Central memory CD8-positive, alpha-beta T cell (primary cell): ENCODE data around the gene DIPK1A.

Source experiments
- ATAC-seq: fragments of 150-1000 bp; cut with Tn5 transposase; replicated peaks from 2 replicates; pipeline ENCODE4 v1.10.0; 2022; ENCODE audit warnings: mild to moderate bottlenecking, moderate FRiP score, moderate number of reproducible peaks; ENCODE audit not compliant: poor library complexity, severe bottlenecking; ENCODE audit errors: extremely low read depth
- DNase-seq, 2 donors: peaks; one replicate each; pipeline ENCODE4 v3.0.0; 2021; ENCODE audit warnings: low spot score in 2 of 2
- H3K27ac Mint-ChIP-seq: one replicate; pipeline ENCODE4 v1.8.0; 2022; ENCODE audit warnings: low read depth, mild to moderate bottlenecking, moderate library complexity, mixed read lengths
- H3K27me3 Mint-ChIP-seq: one replicate; pipeline ENCODE4 v1.8.0; 2022; ENCODE audit warnings: mixed read lengths
- H3K36me3 Mint-ChIP-seq: one replicate; pipeline ENCODE4 v1.8.0; 2022; ENCODE audit warnings: mild to moderate bottlenecking, moderate library complexity, mixed read lengths; ENCODE audit not compliant: insufficient read depth
- H3K4me1 Mint-ChIP-seq: one replicate; pipeline ENCODE4 v1.8.0; 2022; ENCODE audit warnings: mixed read lengths
- H3K4me3 Mint-ChIP-seq: one replicate; pipeline ENCODE4 v1.8.0; 2022; ENCODE audit warnings: mild to moderate bottlenecking, moderate library complexity, mixed read lengths
- H3K9me3 Mint-ChIP-seq: one replicate; pipeline ENCODE4 v1.8.0; 2022; ENCODE audit warnings: mixed read lengths

Gene DIPK1A

GRCh38 chr1:92961131-92961895 is at the start of gene DIPK1A:
Gene DIPK1A, minus strand, starts transcription at chr1:92961462. Its CDS starts 33 bp downstream, at chr1:92961429.
- Mint-ChIP-seq H3K27me3 (no peaks in the 10 kb centered on the region), H3K4me3 (peak within 1 kb of the TSS; percentile 94), H3K9me3 (no peaks in the 10 kb centered on the region), H3K36me3 (peaks cover 16% of the 10 kb centered on the region), H3K4me1 (peaks cover 36% of the 10 kb centered on the region), H3K27ac (peak within 1 kb of the TSS; percentile 96)
- ATAC-seq: peak; percentile 36
- peak; percentile 61 to 73 for DNase-seq

DNA sequence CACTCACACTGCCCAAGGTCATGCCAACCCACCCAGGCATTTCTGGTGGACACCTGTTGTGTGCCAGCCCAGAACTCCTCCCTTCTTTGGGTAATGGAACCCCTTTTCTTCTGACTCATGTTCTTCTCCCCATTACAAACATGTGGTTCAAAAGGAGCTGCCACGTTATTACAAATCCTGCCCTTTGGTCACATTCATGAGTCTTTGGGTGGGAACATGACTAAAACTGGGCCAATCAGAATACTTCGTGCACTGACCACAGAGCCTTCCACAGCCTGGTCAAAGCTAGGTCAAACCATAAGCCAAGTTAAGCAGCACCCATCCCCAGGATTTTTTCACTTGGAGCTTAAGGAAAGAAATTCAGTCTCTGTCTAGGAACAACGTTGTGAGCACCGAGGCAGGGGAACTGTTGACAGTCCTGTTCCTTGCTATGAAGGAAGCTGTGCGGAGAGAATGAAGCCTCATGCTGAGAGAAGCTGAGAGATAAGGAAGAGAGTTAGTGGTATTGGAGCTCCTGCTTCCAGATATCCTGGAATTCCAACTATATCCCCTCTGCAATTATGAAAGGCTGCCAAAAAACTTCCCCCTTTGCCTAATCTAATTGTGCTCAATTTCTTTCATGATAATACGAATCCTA is 46.8 kb upstream of the DIPK1A start:
- H3K36me3 Mint-ChIP-seq: peaks cover 2% of the 10 kb centered on the region
- H3K4me1 Mint-ChIP-seq: peaks cover 9% of the 10 kb centered on the region
- no peaks in the 10 kb centered on the region for H3K9me3 Mint-ChIP-seq
- H3K27ac Mint-ChIP-seq: no peak overlapping the region
- DNase-seq: no peak
- H3K27me3 Mint-ChIP-seq: peaks cover 49% of the 10 kb centered on the region
- ATAC-seq: no peak
- H3K4me3 Mint-ChIP-seq: no peak overlapping the region

GRCh38 chr1:93005252-93005598 is 44.0 kb upstream of the DIPK1A start:
- H3K27me3 Mint-ChIP-seq: peaks cover 56% of the 10 kb centered on the region
- ATAC-seq: no peak
- no peak overlapping the region for H3K27ac Mint-ChIP-seq

GRCh38 chr1:93004566-93005251 is 43.4 kb upstream of the DIPK1A start:
- Mint-ChIP-seq H3K27me3 (peaks cover 56% of the 10 kb centered on the region), H3K4me1 (peaks cover 9% of the 10 kb centered on the region), H3K4me3 (no peak overlapping the region), H3K9me3 (no peaks in the 10 kb centered on the region), H3K36me3 (peaks cover 2% of the 10 kb centered on the region), H3K27ac (no peak overlapping the region)
- DNase-seq (no peak), ATAC-seq (no peak)

More at GRCh38 chr1:93005252-93005598, 44.0 kb upstream of the DIPK1A start:
- no peaks in the 10 kb centered on the region for H3K9me3 Mint-ChIP-seq
- no peak for DNase-seq
- H3K36me3 Mint-ChIP-seq: peaks cover 2% of the 10 kb centered on the region
- H3K4me1 Mint-ChIP-seq: peaks cover 9% of the 10 kb centered on the region
- H3K4me3 Mint-ChIP-seq: no peak overlapping the region

- DNase-seq: no peak
- H3K27ac Mint-ChIP-seq: no peak overlapping the region
- H3K36me3 Mint-ChIP-seq: peaks cover 2% of the 10 kb centered on the region
- H3K4me3 Mint-ChIP-seq: no peak overlapping the region
- H3K27me3 Mint-ChIP-seq: peaks cover 56% of the 10 kb centered on the region
- H3K9me3 Mint-ChIP-seq: no peaks in the 10 kb centered on the region
- H3K4me1 Mint-ChIP-seq: peaks cover 9% of the 10 kb centered on the region
- ATAC-seq: no peak
These were observed 42.7 kb upstream of the DIPK1A start for GRCh38 chr1:93003981-93004380.

DNA sequence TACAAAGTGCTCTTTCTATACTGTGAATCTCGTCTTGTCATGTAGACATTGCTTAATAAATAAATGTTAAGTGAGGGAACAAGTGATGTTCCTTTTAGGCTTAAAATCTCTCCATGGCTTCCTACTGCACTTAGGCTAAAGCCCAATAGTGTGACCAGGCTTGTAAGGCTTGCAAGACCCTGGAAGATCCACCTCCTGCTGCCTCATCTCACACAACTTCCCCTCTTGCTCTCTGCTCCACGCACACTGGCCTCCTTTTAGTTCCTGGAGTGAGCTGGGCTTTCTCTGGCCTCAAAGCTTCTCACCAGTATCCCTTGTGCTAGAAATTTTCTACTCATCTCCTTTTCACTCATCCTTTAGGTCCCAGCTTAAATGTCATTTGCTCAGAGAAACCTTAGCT is 41.5 kb upstream of the DIPK1A start:
- Mint-ChIP-seq H3K4me3 (no peak overlapping the region), H3K4me1 (peaks cover 9% of the 10 kb centered on the region), H3K36me3 (peaks cover 2% of the 10 kb centered on the region), H3K9me3 (no peaks in the 10 kb centered on the region), H3K27ac (no peak overlapping the region), H3K27me3 (peaks cover 45% of the 10 kb centered on the region)
- DNase-seq (no peak), ATAC-seq (no peak)

DNA sequence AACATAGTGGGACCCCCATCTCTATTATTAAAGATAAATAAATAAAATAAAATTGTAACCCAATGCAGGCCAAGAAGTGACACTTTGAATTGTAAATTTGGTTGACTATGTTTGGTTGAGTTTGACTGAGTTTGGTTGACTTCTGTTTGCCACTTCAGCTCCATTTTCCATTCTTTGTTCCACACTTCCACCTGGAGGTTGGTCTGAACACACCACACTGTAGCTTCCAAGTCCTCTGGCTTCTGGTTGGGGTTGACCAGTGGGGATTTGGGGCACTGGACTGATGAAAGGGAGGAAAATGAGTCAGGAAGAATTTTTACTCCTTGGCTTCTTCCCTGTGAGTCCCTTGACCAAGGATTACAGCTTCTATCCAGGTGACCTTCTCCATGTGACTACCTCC is 40.6 kb upstream of the DIPK1A start:
- ATAC-seq: no peak
- DNase-seq: no peak
- no peak overlapping the region for H3K27ac Mint-ChIP-seq
- H3K36me3 Mint-ChIP-seq: peaks cover 2% of the 10 kb centered on the region
- peaks cover 9% of the 10 kb centered on the region for H3K4me1 Mint-ChIP-seq
- H3K4me3 Mint-ChIP-seq: no peak overlapping the region
- peaks cover 38% of the 10 kb centered on the region for H3K27me3 Mint-ChIP-seq
- H3K9me3 Mint-ChIP-seq: no peaks in the 10 kb centered on the region

DNA sequence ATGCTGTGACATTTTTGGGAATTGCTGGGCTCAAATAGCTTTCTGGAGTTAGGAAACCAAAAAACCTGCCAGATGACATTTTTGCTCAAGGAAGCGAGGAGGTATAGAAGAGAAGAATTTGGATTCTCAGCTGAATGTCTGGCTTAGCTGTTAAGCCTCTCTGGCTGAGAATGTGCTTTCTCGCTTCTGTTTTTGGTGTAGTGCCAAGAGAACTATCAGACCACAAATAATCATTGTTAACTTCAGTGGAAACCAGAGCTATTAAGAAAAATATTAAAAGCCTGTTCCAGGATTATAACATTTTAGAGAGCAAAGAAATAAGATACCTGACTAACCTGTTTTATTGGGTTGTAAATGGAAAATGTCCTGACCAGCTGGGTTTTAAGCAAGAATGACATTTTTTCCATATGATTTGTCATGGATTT is 39.5 kb upstream of the DIPK1A start:
- Mint-ChIP-seq H3K9me3 (no peaks in the 10 kb centered on the region), H3K27me3 (peaks cover 28% of the 10 kb centered on the region), H3K4me1 (peaks cover 9% of the 10 kb centered on the region), H3K36me3 (peaks cover 2% of the 10 kb centered on the region), H3K27ac (no peak overlapping the region), H3K4me3 (no peak overlapping the region)
- no peak for ATAC-seq
- no peak for DNase-seq

- peaks cover 2% of the 10 kb centered on the region for H3K36me3 Mint-ChIP-seq
- peaks cover 9% of the 10 kb centered on the region for H3K4me1 Mint-ChIP-seq
- peaks cover 24% of the 10 kb centered on the region for H3K27me3 Mint-ChIP-seq
- DNase-seq: no peak
- no peak for ATAC-seq
- no peaks in the 10 kb centered on the region for H3K9me3 Mint-ChIP-seq
- no peak overlapping the region for H3K27ac Mint-ChIP-seq
- no peak overlapping the region for H3K4me3 Mint-ChIP-seq
These were observed 39.0 kb upstream of the DIPK1A start for GRCh38 chr1:93000291-93000690.

DNA sequence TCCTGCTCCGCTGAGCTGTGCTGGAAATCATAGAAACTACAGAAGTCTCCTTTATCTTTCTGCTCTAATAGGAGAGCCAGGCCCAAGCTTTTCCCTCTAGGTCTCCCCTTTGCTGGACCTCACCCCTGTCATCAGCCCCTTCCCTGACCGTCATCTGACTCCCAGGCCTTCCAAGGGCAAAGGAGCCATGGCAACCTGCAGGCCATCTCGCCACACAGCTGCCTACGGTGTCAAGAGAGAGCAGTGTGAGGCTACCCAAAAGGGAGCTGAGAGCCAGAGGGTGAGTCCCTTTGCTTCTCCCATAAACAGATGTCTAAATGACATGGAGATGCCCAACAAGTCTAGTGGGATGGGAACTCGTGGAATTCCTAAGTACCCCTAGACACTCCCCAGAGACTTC is 37.6 kb upstream of the DIPK1A start:
- ATAC-seq (no peak), DNase-seq (no peak)
- no peak overlapping the region for H3K27ac Mint-ChIP-seq
- no peaks in the 10 kb centered on the region for H3K9me3 Mint-ChIP-seq
- peaks cover 9% of the 10 kb centered on the region for H3K27me3 Mint-ChIP-seq
- H3K36me3 Mint-ChIP-seq: no peaks in the 10 kb centered on the region
- H3K4me1 Mint-ChIP-seq: peaks cover 2% of the 10 kb centered on the region
- no peak overlapping the region for H3K4me3 Mint-ChIP-seq

DNA sequence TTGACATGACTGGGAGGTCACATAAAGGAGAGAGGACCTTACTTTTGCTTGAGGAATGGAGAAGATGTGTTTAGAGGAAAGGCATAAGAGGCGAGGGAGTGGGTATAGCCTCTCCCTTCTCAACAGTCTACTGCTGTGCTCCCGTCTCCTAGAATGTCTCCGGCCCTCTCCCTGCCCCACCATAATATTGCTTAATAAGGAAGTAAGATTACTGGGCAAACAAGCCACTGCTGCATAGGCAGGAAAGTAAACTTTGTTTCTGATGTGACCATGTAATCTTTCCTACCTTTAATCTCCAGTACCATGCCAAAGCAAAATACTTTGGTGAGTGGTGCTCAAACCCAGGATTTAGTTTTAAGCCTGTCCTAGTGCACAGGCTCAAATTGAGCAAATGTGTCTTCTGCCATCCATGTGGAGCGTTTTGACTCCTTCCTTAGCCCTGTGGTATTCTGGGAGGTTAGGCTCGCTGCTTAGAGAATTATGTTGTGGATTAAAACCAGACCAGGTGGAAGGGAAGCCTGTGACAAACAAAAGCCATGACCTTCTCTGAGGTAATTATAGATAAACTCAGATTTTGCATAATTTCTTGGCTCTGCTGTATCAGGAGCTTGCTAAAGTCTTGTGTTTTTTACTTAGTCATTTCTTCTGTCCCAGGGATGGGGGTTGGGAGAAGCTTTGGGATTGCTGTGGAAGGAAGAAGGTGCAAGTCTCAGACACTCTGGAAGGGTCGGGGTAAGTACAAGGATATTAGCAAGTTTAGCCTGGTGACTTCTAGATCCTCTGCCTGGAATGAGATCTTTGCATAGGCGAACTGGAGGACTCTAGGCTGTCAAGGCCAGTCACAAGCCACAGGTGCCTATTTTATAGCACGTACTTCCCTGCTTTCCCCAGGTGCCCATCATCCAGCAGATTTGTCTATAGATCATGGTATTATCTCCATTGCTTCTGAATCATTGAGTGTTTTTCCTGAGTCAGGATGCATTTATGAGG is 34.5 kb upstream of the DIPK1A start:
- Mint-ChIP-seq H3K4me3 (no peak overlapping the region), H3K27ac (no peak overlapping the region), H3K36me3 (peaks cover 2% of the 10 kb centered on the region), H3K9me3 (no peaks in the 10 kb centered on the region), H3K4me1 (peaks cover 21% of the 10 kb centered on the region), H3K27me3 (no peaks in the 10 kb centered on the region)
- no peak for DNase-seq
- no peak for ATAC-seq

DNA sequence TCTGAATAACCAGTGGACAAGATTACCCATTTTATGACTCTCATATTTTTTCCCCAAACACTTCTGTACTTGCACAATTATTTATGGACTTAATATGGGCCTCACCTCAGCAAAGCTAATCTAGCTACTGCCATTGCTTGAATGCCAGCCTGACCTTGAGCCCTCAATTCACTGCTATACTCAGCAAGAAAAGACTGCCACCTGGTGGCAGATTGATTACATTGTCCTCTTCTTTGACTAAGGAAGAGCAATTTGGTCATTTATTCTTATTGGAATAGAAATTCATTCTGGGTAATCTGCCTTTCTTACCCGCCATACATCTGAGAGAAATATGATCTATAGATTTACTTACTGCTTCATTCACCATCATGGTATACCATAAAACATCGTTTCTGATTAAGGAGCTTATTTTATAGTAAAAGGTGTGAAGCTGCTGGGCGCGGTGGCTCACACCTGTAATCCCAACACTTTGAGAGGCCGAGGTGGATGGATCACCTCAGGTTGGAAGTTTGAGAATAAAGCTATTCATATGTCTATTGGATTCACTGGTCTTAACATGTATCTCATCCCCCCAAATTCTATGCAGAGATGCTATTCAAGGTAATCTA is 32.9 kb upstream of the DIPK1A start:
- peak; percentile 32 to 67 for DNase-seq
- Mint-ChIP-seq H3K27ac (no peak overlapping the region), H3K27me3 (no peaks in the 10 kb centered on the region), H3K4me1 (peaks cover 35% of the 10 kb centered on the region), H3K4me3 (no peak overlapping the region), H3K9me3 (no peaks in the 10 kb centered on the region), H3K36me3 (peaks cover 2% of the 10 kb centered on the region)
- peak; percentile 81 for ATAC-seq
